GM12878 (cell line): ENCODE results near the gene XRCC6.

ENCODE experiments used
- BCL11A ChIP-seq: IDR thresholded peaks from 2 replicates; pipeline ENCODE4 v1.6.1; 2011; ENCODE audit warnings: low read depth, low read length
- BCLAF1 ChIP-seq: fragments of 450-650 bp; IDR thresholded peaks from 2 replicates; pipeline ENCODE4 v1.6.1; 2017; ENCODE audit warnings: antibody characterized with exemption, mild to moderate bottlenecking, moderate library complexity
- CBFB ChIP-seq: IDR thresholded peaks from 2 replicates; pipeline ENCODE4 v1.6.1; 2016; ENCODE audit warnings: antibody characterized with exemption, low read depth
- CREM ChIP-seq: IDR thresholded peaks from 2 replicates; pipeline ENCODE4 v1.6.1; 2014; ENCODE audit warnings: antibody characterized with exemption, low read depth
- CTCF ChIP-seq, 3 experiments: IDR thresholded peaks in 2 of 3; conservative IDR thresholded peaks in 1 of 3; 2 replicates each; pipeline ENCODE4 v1.5.1; 2011; ENCODE audit warnings: low read depth in 3 of 3, low read length in 3 of 3, mild to moderate bottlenecking in 3 of 3, control low read depth in 2 of 3, moderate library complexity in 2 of 3, inconsistent platforms in 1 of 3, mixed read lengths in 1 of 3; ENCODE audit not compliant: control insufficient read depth in 2 of 3, insufficient read depth in 1 of 3; ENCODE audit errors: extremely low read depth in 1 of 3
- EZH2 ChIP-seq: IDR thresholded peaks from 2 replicates; pipeline ENCODE4 v1.6.1; 2012; ENCODE audit warnings: low read depth, mild to moderate bottlenecking, control low read depth, inconsistent platforms, low read length, borderline replicate concordance; ENCODE audit not compliant: control insufficient read depth
- GABPA ChIP-seq: IDR thresholded peaks from 2 replicates; pipeline ENCODE4 v1.6.1; 2014; ENCODE audit warnings: antibody characterized with exemption, low read depth, mild to moderate bottlenecking, inconsistent platforms
- HDAC6 ChIP-seq: fragments of 200-600 bp; sonication (generic); IDR thresholded peaks from one replicate; pipeline ENCODE4 v1.8.0; 2017; ENCODE audit warnings: antibody characterized with exemption; ENCODE audit not compliant: unreplicated experiment
- POLR2A ChIP-seq: IDR thresholded peaks from 2 replicates; pipeline ENCODE4 v1.6.1; 2011; ENCODE audit warnings: low read depth, mild to moderate bottlenecking, low read length
- RAD21 ChIP-seq: IDR thresholded peaks from 2 replicates; pipeline ENCODE4 v1.6.1; 2011; ENCODE audit warnings: mild to moderate bottlenecking, low read depth, low read length, moderate library complexity; ENCODE audit not compliant: insufficient read depth
- SMAD1 ChIP-seq: fragments of 450-650 bp; IDR thresholded peaks from 2 replicates; pipeline ENCODE4 v1.6.1; 2018; ENCODE audit warnings: mild to moderate bottlenecking, low read depth; ENCODE audit not compliant: partially characterized antibody
- SMC3 ChIP-seq: IDR thresholded peaks from 2 replicates; pipeline ENCODE4 v1.6.1; 2011; ENCODE audit warnings: low read length, improper control_type of control experiment, borderline replicate concordance
- SUPT20H ChIP-seq: IDR thresholded peaks from 2 replicates; pipeline ENCODE4 v1.6.1; 2011; ENCODE audit warnings: low read depth, mild to moderate bottlenecking, low read length, moderate library complexity, borderline replicate concordance; ENCODE audit not compliant: control insufficient read depth
- TAF1 ChIP-seq: IDR thresholded peaks from 2 replicates; pipeline ENCODE4 v1.6.1; 2011; ENCODE audit warnings: mild to moderate bottlenecking, low read depth, low read length, borderline replicate concordance

- TF ChIP-seq RAD21 (no peak), CTCF (IDR thresholded peaks at IDR 0.05 in 2 of 3, conservative IDR thresholded peaks at IDR 0.05 in 1 of 3; ENCODE audit: control insufficient read depth in 2 of 3, extremely low read depth in 1 of 3, insufficient read depth in 1 of 3, low read depth in 3 of 3, low read length in 3 of 3) (no peak), GABPA (no peak), BCLAF1 (no peak), CBFB (no peak), POLR2A (no peak), SMC3 (no peak), HDAC6 (no peak), CREM (no peak), SMAD1 (no peak), SUPT20H (no peak), EZH2 (no peak), BCL11A (no peak), TAF1 (no peak)
These were observed 43.4 kb downstream of the XRCC6 start for GRCh38 chr22:41664490-41664889.
